ENCODE measurements around the gene SNX24. TPM values are rescaled to one million over a fixed set of nuclear protein-coding genes. Genes with fewer than 3 reads are reported as not detected.

Gene SNX24
- total RNA-seq, 1 experiment from 2014 or later = 10.3 TPM

DNA sequence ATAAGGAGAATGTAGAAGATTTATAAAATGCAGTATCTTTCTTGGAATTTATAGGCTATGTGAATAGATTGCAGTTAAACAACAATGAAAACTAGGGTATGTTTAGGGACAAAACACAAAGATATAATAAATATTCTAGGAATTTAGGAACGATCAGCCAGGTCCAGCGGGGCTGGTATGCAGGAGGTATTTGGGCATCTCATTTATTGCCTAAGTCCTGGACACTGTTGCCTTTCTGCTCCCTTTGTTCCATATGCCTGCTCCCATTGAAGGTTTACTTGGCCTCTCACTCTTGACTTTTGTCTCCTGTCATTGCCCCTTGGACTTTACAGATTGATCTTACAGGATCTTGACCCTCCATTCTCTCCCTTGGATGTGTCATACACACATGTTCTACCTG, 55.9 kb downstream of the SNX24 start:
- POLR2A ChIA-PET (ENCODE audit: unreplicated experiment) = no interaction called here

DNA sequence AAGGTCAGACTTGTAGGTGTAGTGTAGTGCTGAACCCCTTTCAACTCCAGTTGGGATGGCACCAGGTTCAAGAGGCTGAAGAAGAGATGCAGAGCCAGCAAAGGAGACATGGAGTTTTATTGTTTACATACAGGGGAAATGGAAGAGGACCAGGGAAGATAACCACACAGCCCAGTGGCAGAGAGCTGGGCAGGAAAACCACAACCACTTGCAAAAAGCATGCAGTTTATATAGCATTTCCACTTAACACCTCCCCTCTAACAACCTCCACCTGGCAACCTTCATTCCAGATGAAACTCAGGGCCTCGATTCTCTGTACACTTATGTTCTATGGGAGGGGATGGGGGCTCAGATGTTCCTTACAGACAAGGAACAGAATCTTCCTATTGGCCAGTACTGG, 56.9 kb downstream of the SNX24 start:
- no peaks in the 10 kb centered on the region for H3K36me3 ChIP-seq (ENCODE audit: low read depth, low read length)
- ChIA-PET POLR2A (ENCODE audit: unreplicated experiment) (no interaction called here), CTCF (no interaction called here)
- no peaks in the 10 kb centered on the region for H3K27me3 ChIP-seq (ENCODE audit: low read length)
- DNase-seq = no peak
- no peaks in the 10 kb centered on the region for H3K9me3 ChIP-seq (ENCODE audit: low read length)
- BruUV-seq (replicated peaks) = no TSS peak
- no peak overlapping the region for H2AFZ ChIP-seq (ENCODE audit: low read length)
- intact Hi-C loops (cut with micrococcal nuclease) = no loop called here
- ATAC-seq = no peak
- TF ChIP-seq, protein P1, sequence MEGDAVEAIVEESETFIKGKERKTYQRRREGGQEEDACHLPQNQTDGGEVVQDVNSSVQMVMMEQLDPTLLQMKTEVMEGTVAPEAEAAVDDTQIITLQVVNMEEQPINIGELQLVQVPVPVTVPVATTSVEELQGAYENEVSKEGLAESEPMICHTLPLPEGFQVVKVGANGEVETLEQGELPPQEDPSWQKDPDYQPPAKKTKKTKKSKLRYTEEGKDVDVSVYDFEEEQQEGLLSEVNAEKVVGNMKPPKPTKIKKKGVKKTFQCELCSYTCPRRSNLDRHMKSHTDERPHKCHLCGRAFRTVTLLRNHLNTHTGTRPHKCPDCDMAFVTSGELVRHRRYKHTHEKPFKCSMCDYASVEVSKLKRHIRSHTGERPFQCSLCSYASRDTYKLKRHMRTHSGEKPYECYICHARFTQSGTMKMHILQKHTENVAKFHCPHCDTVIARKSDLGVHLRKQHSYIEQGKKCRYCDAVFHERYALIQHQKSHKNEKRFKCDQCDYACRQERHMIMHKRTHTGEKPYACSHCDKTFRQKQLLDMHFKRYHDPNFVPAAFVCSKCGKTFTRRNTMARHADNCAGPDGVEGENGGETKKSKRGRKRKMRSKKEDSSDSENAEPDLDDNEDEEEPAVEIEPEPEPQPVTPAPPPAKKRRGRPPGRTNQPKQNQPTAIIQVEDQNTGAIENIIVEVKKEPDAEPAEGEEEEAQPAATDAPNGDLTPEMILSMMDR (conservative IDR thresholded peaks at IDR 0.05; ENCODE audit: low read depth, low read length) = no peak
- TF ChIP-seq EZH2 (IDR thresholded peaks at IDR 0.05; ENCODE audit: low read length, unreplicated experiment) (no peak), EZH2phosphoT487 (IDR thresholded peaks at IDR 0.05; ENCODE audit: borderline replicate concordance, low read length) (no peak)
- no peaks in the 10 kb centered on the region for H3F3A ChIP-seq (ENCODE audit: low read length, unreplicated experiment)
- no peak overlapping the region for H3K27ac ChIP-seq (ENCODE audit: low read length)
- no peaks in the 10 kb centered on the region for H3K9me2 ChIP-seq (replicated peaks; ENCODE audit: low read length)
- H3K79me2 ChIP-seq (ENCODE audit: low read length) = no peaks in the 10 kb centered on the region
- H4K20me1 ChIP-seq (ENCODE audit: low read length) = no peaks in the 10 kb centered on the region
- H3K9ac ChIP-seq (ENCODE audit: low read length) = no peak overlapping the region
- no peak overlapping the region for H3K4me2 ChIP-seq (ENCODE audit: low read length)
- H3K4me1 ChIP-seq (ENCODE audit: insufficient read depth, low read length) = peaks cover 4% of the 10 kb centered on the region; the same call in 1 of the 2 replicates
- no peak overlapping the region for H3K4me3 ChIP-seq (ENCODE audit: low read length)

More for the DNA sequence above, 55.9 kb downstream of the SNX24 start:
- no peak overlapping the region for H3K27ac ChIP-seq (ENCODE audit: low read length)
- H3K36me3 ChIP-seq (ENCODE audit: low read depth, low read length) = no peaks in the 10 kb centered on the region
- H3K4me3 ChIP-seq (ENCODE audit: low read length) = no peak overlapping the region
- no peaks in the 10 kb centered on the region for H4K20me1 ChIP-seq (ENCODE audit: low read length)
- no peak overlapping the region for H2AFZ ChIP-seq (ENCODE audit: low read length)
- no peak for ATAC-seq
- no peaks in the 10 kb centered on the region for H3K4me1 ChIP-seq (ENCODE audit: insufficient read depth, low read length)
- intact Hi-C loops (cut with micrococcal nuclease) = no loop called here
- no peaks in the 10 kb centered on the region for H3K27me3 ChIP-seq (ENCODE audit: low read length)
- no peaks in the 10 kb centered on the region for H3K9me2 ChIP-seq (replicated peaks; ENCODE audit: low read length)
- no peak for TF ChIP-seq EZH2phosphoT487 (IDR thresholded peaks at IDR 0.05; ENCODE audit: borderline replicate concordance, low read length)
- TF ChIP-seq, protein P1 (conservative IDR thresholded peaks at IDR 0.05; ENCODE audit: low read depth, low read length) = no peak
- no peak for TF ChIP-seq EZH2 (IDR thresholded peaks at IDR 0.05; ENCODE audit: low read length, unreplicated experiment)
- H3K79me2 ChIP-seq (ENCODE audit: low read length) = no peaks in the 10 kb centered on the region
- H3K9ac ChIP-seq (ENCODE audit: low read length) = no peak overlapping the region
- BruUV-seq (replicated peaks) = no TSS peak
- H3K9me3 ChIP-seq (ENCODE audit: low read length) = no peaks in the 10 kb centered on the region
- no peaks in the 10 kb centered on the region for H3F3A ChIP-seq (ENCODE audit: low read length, unreplicated experiment)
- no peak overlapping the region for H3K4me2 ChIP-seq (ENCODE audit: low read length)
- no peak for DNase-seq
- CTCF ChIA-PET = no interaction called here

- BruUV-seq (replicated peaks) = no TSS peak
- DNase-seq = no peak
- Histone ChIP-seq H3K9ac (ENCODE audit: low read length) (no peak overlapping the region), H3K79me2 (ENCODE audit: low read length) (no peaks in the 10 kb centered on the region), H3K9me2 (replicated peaks; ENCODE audit: low read length) (no peaks in the 10 kb centered on the region), H3K9me3 (ENCODE audit: low read length) (no peaks in the 10 kb centered on the region), H3K4me2 (ENCODE audit: low read length) (no peak overlapping the region), H3K36me3 (ENCODE audit: low read depth, low read length) (no peaks in the 10 kb centered on the region), H3K27ac (ENCODE audit: low read length) (no peak overlapping the region), H4K20me1 (ENCODE audit: low read length) (no peaks in the 10 kb centered on the region), H2AFZ (ENCODE audit: low read length) (no peak overlapping the region), H3K27me3 (ENCODE audit: low read length) (no peaks in the 10 kb centered on the region), H3K4me3 (ENCODE audit: low read length) (no peak overlapping the region), H3F3A (ENCODE audit: low read length, unreplicated experiment) (no peaks in the 10 kb centered on the region), H3K4me1 (ENCODE audit: insufficient read depth, low read length) (peaks cover 8% of the 10 kb centered on the region; the same call in 1 of the 2 replicates)
- CTCF ChIA-PET = no interaction called here
- intact Hi-C loops (cut with micrococcal nuclease) = no loop called here
- ATAC-seq = no peak
- TF ChIP-seq EZH2phosphoT487 (IDR thresholded peaks at IDR 0.05; ENCODE audit: borderline replicate concordance, low read length) (no peak), EZH2 (IDR thresholded peaks at IDR 0.05; ENCODE audit: low read length, unreplicated experiment) (no peak)
- TF ChIP-seq, protein P1 (conservative IDR thresholded peaks at IDR 0.05; ENCODE audit: low read depth, low read length) = no peak
- POLR2A ChIA-PET (ENCODE audit: unreplicated experiment) = no interaction called here
Observed at GRCh38 chr5:122906768-122907167, 61.4 kb downstream of the SNX24 start.

Measured in PC-3 (cell line).